GM19452 (cell line): ENCODE data around the gene PLEKHS1.
"Not testable (repeated sequence)": the region's sequence is repeated elsewhere in the genome, so short reads cannot be mapped to it uniquely, and the experiment has no call there.

Experiments used
- ATAC-seq: cut with Tn5 transposase; IDR thresholded peaks from one replicate; pipeline ENCODE4 v1.9.1; 2021; ENCODE audit not compliant: unreplicated experiment

Gene PLEKHS1

GRCh38 chr10:113740850-113741249 is 10.6 kb upstream of the PLEKHS1 start:
- ATAC-seq = no peak

- ATAC-seq = no peak
Observed at GRCh38 chr10:113742466-113742865, 9.0 kb upstream of the PLEKHS1 start.

- no peak for ATAC-seq
Observed at GRCh38 chr10:113743594-113743993, 7.9 kb upstream of the PLEKHS1 start.

- no peak for ATAC-seq
Observed at GRCh38 chr10:113745374-113745773, 6.1 kb upstream of the PLEKHS1 start.

GRCh38 chr10:113746217-113746957 is 5.1 kb upstream of the PLEKHS1 start:
- no peak for ATAC-seq

- ATAC-seq = no peak
Observed at GRCh38 chr10:113752553-113752952, 1.1 kb downstream of the PLEKHS1 start.

GRCh38 chr10:113753020-113753692 is 1.7 kb downstream of the PLEKHS1 start:
- ATAC-seq = no peak

GRCh38 chr10:113754125-113754524 is 2.6 kb downstream of the PLEKHS1 start:
- no peak for ATAC-seq

- no peak for ATAC-seq
Observed at GRCh38 chr10:113754768-113755167, 3.3 kb downstream of the PLEKHS1 start.

GRCh38 chr10:113756940-113757543 is 5.6 kb downstream of the PLEKHS1 start:
- ATAC-seq = no peak

GRCh38 chr10:113762083-113762482 is 10.6 kb downstream of the PLEKHS1 start:
- ATAC-seq = no peak

- ATAC-seq = no peak
Observed at GRCh38 chr10:113764582-113764981, 13.1 kb downstream of the PLEKHS1 start.

GRCh38 chr10:113765910-113766309 is 14.4 kb downstream of the PLEKHS1 start:
- no peak for ATAC-seq

GRCh38 chr10:113767222-113767621 is 15.7 kb downstream of the PLEKHS1 start:
- ATAC-seq = no peak

- no peak for ATAC-seq
Observed at GRCh38 chr10:113770346-113770745, 18.9 kb downstream of the PLEKHS1 start.

GRCh38 chr10:113771131-113771530 is 19.6 kb downstream of the PLEKHS1 start:
- not testable (repeated sequence) for ATAC-seq

GRCh38 chr10:113775686-113776294 is 24.3 kb downstream of the PLEKHS1 start:
- ATAC-seq = no peak

- ATAC-seq = no peak
Observed at GRCh38 chr10:113776553-113776952, 25.1 kb downstream of the PLEKHS1 start.

- no peak for ATAC-seq
Observed at GRCh38 chr10:113780681-113781250, 29.3 kb downstream of the PLEKHS1 start.

GRCh38 chr10:113782367-113782766 is 30.9 kb downstream of the PLEKHS1 start:
- no peak for ATAC-seq

GRCh38 chr10:113782986-113783704 is 31.7 kb downstream of the PLEKHS1 start:
- no peak for ATAC-seq
